ENCODE results near the gene BMP7.

BMP7 gene

GRCh38 chr20:57188576-57189079 is 77.8 kb downstream of the BMP7 start:
- Histone ChIP-seq H3K79me1 (ENCODE audit: low read depth, low read length) (peaks cover 3% of the 10 kb centered on the region), H3K4me1 (ENCODE audit: control insufficient read depth in 2 of 2, insufficient read depth in 1 of 2, low read depth in 1 of 2, low read length in 2 of 2) (no peaks in the 10 kb centered on the region), H3K27ac (replicated peaks; ENCODE audit: low read length) (no peak overlapping the region), H3K9me3 (replicated peaks in 1 of 2; ENCODE audit: control insufficient read depth in 2 of 2, insufficient read depth in 1 of 2, low read depth in 1 of 2, low read length in 2 of 2) (peaks cover 0 to 3% of the 10 kb centered on the region in 2 donors), H3K27me3 (ENCODE audit: control insufficient read depth in 3 of 3, insufficient read depth in 3 of 3, low read depth in 1 of 3, low read length in 3 of 3) (no peaks in the 10 kb centered on the region), H3K14ac (ENCODE audit: low read length) (no peak overlapping the region), H3K18ac (ENCODE audit: low read length) (no peak overlapping the region), H3K4ac (ENCODE audit: low read length) (no peak overlapping the region), H2BK12ac (ENCODE audit: low read length) (no peak overlapping the region), H3K4me2 (ENCODE audit: insufficient read depth, low read length, poor library complexity, severe bottlenecking) (no peak overlapping the region), H3K9ac (ENCODE audit: low read depth, low read length, poor library complexity) (no peak overlapping the region), H2BK120ac (ENCODE audit: low read depth, low read length) (no peak overlapping the region), H2AK5ac (ENCODE audit: low read depth, low read length) (no peak overlapping the region), H2AFZ (ENCODE audit: low read length) (no peak overlapping the region), H3K36me3 (replicated peaks in 1 of 2; ENCODE audit: control insufficient read depth in 2 of 2, insufficient read depth in 2 of 2, low read length in 2 of 2) (peaks cover 2 to 64% of the 10 kb centered on the region in 2 donors), H2BK15ac (ENCODE audit: low read length) (no peak overlapping the region), H2BK5ac (ENCODE audit: low read length) (no peak overlapping the region), H4K91ac (ENCODE audit: low read depth, low read length, poor library complexity) (no peak overlapping the region), H4K8ac (ENCODE audit: low read depth, low read length) (no peak overlapping the region), H3K23ac (ENCODE audit: low read depth, low read length, poor library complexity) (no peak overlapping the region), H3K4me3 (ENCODE audit: low read length in 2 of 2) (no peak overlapping the region)
- no CpG with 5 or more reads among the region's 6 CpGs for WGBS, 2 donors (ENCODE audit: extremely low coverage in 2 of 2, insufficient read length in 2 of 2, insufficient replicate concordance in 1 of 2)
- no peak for DNase-seq (ENCODE audit: low spot score)

GRCh38 chr20:57188056-57188455 is 78.4 kb downstream of the BMP7 start:
- Histone ChIP-seq H3K23ac (ENCODE audit: low read depth, low read length, poor library complexity) (no peak overlapping the region), H3K36me3 (replicated peaks in 1 of 2; ENCODE audit: control insufficient read depth in 2 of 2, insufficient read depth in 2 of 2, low read length in 2 of 2) (peaks cover 2 to 63% of the 10 kb centered on the region in 2 donors), H3K18ac (ENCODE audit: low read length) (no peak overlapping the region), H3K4ac (ENCODE audit: low read length) (no peak overlapping the region), H2BK5ac (ENCODE audit: low read length) (no peak overlapping the region), H3K27me3 (ENCODE audit: control insufficient read depth in 3 of 3, insufficient read depth in 3 of 3, low read depth in 1 of 3, low read length in 3 of 3) (no peaks in the 10 kb centered on the region), H3K9me3 (replicated peaks in 1 of 2; ENCODE audit: control insufficient read depth in 2 of 2, insufficient read depth in 1 of 2, low read depth in 1 of 2, low read length in 2 of 2) (peaks cover 0 to 3% of the 10 kb centered on the region in 2 donors), H2BK12ac (ENCODE audit: low read length) (no peak overlapping the region), H4K8ac (ENCODE audit: low read depth, low read length) (no peak overlapping the region), H2AFZ (ENCODE audit: low read length) (no peak overlapping the region), H3K27ac (replicated peaks; ENCODE audit: low read length) (no peak overlapping the region), H2BK120ac (ENCODE audit: low read depth, low read length) (no peak overlapping the region), H3K4me1 (ENCODE audit: control insufficient read depth in 2 of 2, insufficient read depth in 1 of 2, low read depth in 1 of 2, low read length in 2 of 2) (no peaks in the 10 kb centered on the region), H4K91ac (ENCODE audit: low read depth, low read length, poor library complexity) (no peak overlapping the region), H2AK5ac (ENCODE audit: low read depth, low read length) (no peak overlapping the region), H2BK15ac (ENCODE audit: low read length) (no peak overlapping the region), H3K14ac (ENCODE audit: low read length) (no peak overlapping the region), H3K4me2 (ENCODE audit: insufficient read depth, low read length, poor library complexity, severe bottlenecking) (no peak overlapping the region), H3K9ac (ENCODE audit: low read depth, low read length, poor library complexity) (no peak overlapping the region), H3K79me1 (ENCODE audit: low read depth, low read length) (peaks cover 3% of the 10 kb centered on the region), H3K4me3 (ENCODE audit: low read length in 2 of 2) (no peak overlapping the region)
- WGBS, 2 donors (ENCODE audit: extremely low coverage in 2 of 2, insufficient read length in 2 of 2, insufficient replicate concordance in 1 of 2): no CpG with 5 or more reads among the region's 9 CpGs
- DNase-seq (ENCODE audit: low spot score): no peak

GRCh38 chr20:57187068-57187634 is 79.3 kb downstream of the BMP7 start:
- no peak overlapping the region for H3K4ac ChIP-seq (ENCODE audit: low read length)
- H3K9me3 ChIP-seq (replicated peaks in 1 of 2; ENCODE audit: control insufficient read depth in 2 of 2, insufficient read depth in 1 of 2, low read depth in 1 of 2, low read length in 2 of 2): peaks cover 0 to 3% of the 10 kb centered on the region in 2 donors
- no peaks in the 10 kb centered on the region for H3K4me1 ChIP-seq (ENCODE audit: control insufficient read depth in 2 of 2, insufficient read depth in 1 of 2, low read depth in 1 of 2, low read length in 2 of 2)
- no peak overlapping the region for H2AK5ac ChIP-seq (ENCODE audit: low read depth, low read length)
- H3K4me3 ChIP-seq (ENCODE audit: low read length in 2 of 2): no peak overlapping the region
- H3K27me3 ChIP-seq (ENCODE audit: control insufficient read depth in 3 of 3, insufficient read depth in 3 of 3, low read depth in 1 of 3, low read length in 3 of 3): no peaks in the 10 kb centered on the region
- H4K8ac ChIP-seq (ENCODE audit: low read depth, low read length): no peak overlapping the region
- H3K9ac ChIP-seq (ENCODE audit: low read depth, low read length, poor library complexity): no peak overlapping the region
- no peak overlapping the region for H2AFZ ChIP-seq (ENCODE audit: low read length)
- H3K23ac ChIP-seq (ENCODE audit: low read depth, low read length, poor library complexity): no peak overlapping the region
- H2BK15ac ChIP-seq (ENCODE audit: low read length): no peak overlapping the region
- peaks cover 5 to 62% of the 10 kb centered on the region in 2 donors for H3K36me3 ChIP-seq (replicated peaks in 1 of 2; ENCODE audit: control insufficient read depth in 2 of 2, insufficient read depth in 2 of 2, low read length in 2 of 2)
- no peak overlapping the region for H3K4me2 ChIP-seq (ENCODE audit: insufficient read depth, low read length, poor library complexity, severe bottlenecking)
- no peak overlapping the region for H3K18ac ChIP-seq (ENCODE audit: low read length)
- no peak overlapping the region for H2BK12ac ChIP-seq (ENCODE audit: low read length)
- H3K27ac ChIP-seq (replicated peaks; ENCODE audit: low read length): no peak overlapping the region
- H3K14ac ChIP-seq (ENCODE audit: low read length): no peak overlapping the region
- H2BK5ac ChIP-seq (ENCODE audit: low read length): no peak overlapping the region
- peaks cover 3% of the 10 kb centered on the region for H3K79me1 ChIP-seq (ENCODE audit: low read depth, low read length)
- H2BK120ac ChIP-seq (ENCODE audit: low read depth, low read length): no peak overlapping the region
- no CpG with 5 or more reads among the region's 4 CpGs for whole genome bisulfite sequencing, 2 donors (ENCODE audit: extremely low coverage in 2 of 2, insufficient read length in 2 of 2, insufficient replicate concordance in 1 of 2)
- H4K91ac ChIP-seq (ENCODE audit: low read depth, low read length, poor library complexity): no peak overlapping the region
- DNase-seq (ENCODE audit: low spot score): no peak

GRCh38 chr20:57186192-57186591 is 80.2 kb downstream of the BMP7 start:
- no peak overlapping the region for H2BK12ac ChIP-seq (ENCODE audit: low read length)
- no peaks in the 10 kb centered on the region for H3K4me1 ChIP-seq (ENCODE audit: control insufficient read depth in 2 of 2, insufficient read depth in 1 of 2, low read depth in 1 of 2, low read length in 2 of 2)
- no peak overlapping the region for H3K9ac ChIP-seq (ENCODE audit: low read depth, low read length, poor library complexity)
- DNase-seq (ENCODE audit: low spot score): no peak
- no peak overlapping the region for H2BK120ac ChIP-seq (ENCODE audit: low read depth, low read length)
- no peaks in the 10 kb centered on the region for H3K27me3 ChIP-seq (ENCODE audit: control insufficient read depth in 3 of 3, insufficient read depth in 3 of 3, low read depth in 1 of 3, low read length in 3 of 3)
- H3K4ac ChIP-seq (ENCODE audit: low read length): no peak overlapping the region
- H2BK5ac ChIP-seq (ENCODE audit: low read length): no peak overlapping the region
- no peak overlapping the region for H3K4me3 ChIP-seq (ENCODE audit: low read length in 2 of 2)
- no peak overlapping the region for H4K91ac ChIP-seq (ENCODE audit: low read depth, low read length, poor library complexity)
- no peak overlapping the region for H2AFZ ChIP-seq (ENCODE audit: low read length)
- no peak overlapping the region for H3K27ac ChIP-seq (replicated peaks; ENCODE audit: low read length)
- peaks cover 0 to 3% of the 10 kb centered on the region in 2 donors for H3K9me3 ChIP-seq (replicated peaks in 1 of 2; ENCODE audit: control insufficient read depth in 2 of 2, insufficient read depth in 1 of 2, low read depth in 1 of 2, low read length in 2 of 2)
- H3K4me2 ChIP-seq (ENCODE audit: insufficient read depth, low read length, poor library complexity, severe bottlenecking): no peak overlapping the region
- H4K8ac ChIP-seq (ENCODE audit: low read depth, low read length): no peak overlapping the region
- H3K18ac ChIP-seq (ENCODE audit: low read length): no peak overlapping the region
- peaks cover 3% of the 10 kb centered on the region for H3K79me1 ChIP-seq (ENCODE audit: low read depth, low read length)
- H2BK15ac ChIP-seq (ENCODE audit: low read length): no peak overlapping the region
- H3K14ac ChIP-seq (ENCODE audit: low read length): no peak overlapping the region
- no peak overlapping the region for H2AK5ac ChIP-seq (ENCODE audit: low read depth, low read length)
- H3K23ac ChIP-seq (ENCODE audit: low read depth, low read length, poor library complexity): no peak overlapping the region
- peaks cover 5 to 66% of the 10 kb centered on the region in 2 donors for H3K36me3 ChIP-seq (replicated peaks in 1 of 2; ENCODE audit: control insufficient read depth in 2 of 2, insufficient read depth in 2 of 2, low read length in 2 of 2)
- WGBS, 2 donors (ENCODE audit: extremely low coverage in 2 of 2, insufficient read length in 2 of 2, insufficient replicate concordance in 1 of 2): no CpG with 5 or more reads among the region's 8 CpGs

Data from neuronal stem cell (in vitro differentiated cells).